ENCODE data around the gene TULP4. TPM values are rescaled to one million over a fixed set of nuclear protein-coding genes. Genes with fewer than 3 reads are reported as not detected.

Gene TULP4
- total RNA-seq, 1 experiment from 2014 or later: 64.6 TPM

- no peaks in the 10 kb centered on the region for H3K79me2 ChIP-seq (ENCODE audit: insufficient read depth, low read length)
- H4K8ac ChIP-seq (replicated peaks; ENCODE audit: insufficient read length, low read depth, low read length): no peak overlapping the region
- no peak overlapping the region for H3K56ac ChIP-seq (ENCODE audit: insufficient read length, low read depth, low read length)
- TF ChIP-seq CTCF (conservative IDR thresholded peaks at IDR 0.05): no peak
- no peak overlapping the region for H2BK120ac ChIP-seq (ENCODE audit: low read depth, low read length, poor library complexity, severe bottlenecking)
- H2AK5ac ChIP-seq (ENCODE audit: insufficient read length, low read length): no peak overlapping the region
- H3K9me3 ChIP-seq (ENCODE audit: control insufficient read depth, low read depth, low read length): no peaks in the 10 kb centered on the region
- no peaks in the 10 kb centered on the region for H3K27me3 ChIP-seq (ENCODE audit: insufficient read depth, low read length)
- H4K91ac ChIP-seq (ENCODE audit: insufficient read length, low read depth, low read length): no peak overlapping the region
- H2BK5ac ChIP-seq (ENCODE audit: insufficient read length, low read length): no peak overlapping the region
- no peak overlapping the region for H4K5ac ChIP-seq (ENCODE audit: insufficient read length, low read depth, low read length)
- H3K27ac ChIP-seq (ENCODE audit: insufficient read length, low read depth, low read length): no peak overlapping the region
- no CpG with 5 or more reads among the region's 43 CpGs for WGBS (ENCODE audit: extremely low coverage, insufficient read length, low lambda C conversion rate)
- H3K9ac ChIP-seq (ENCODE audit: extremely low read depth, insufficient read length, low read length): no peak overlapping the region
- Mint-ChIP-seq H3K4me3 (no peak overlapping the region), H3K9me3 (no peaks in the 10 kb centered on the region), H3K4me1 (peaks cover 9 to 11% of the 10 kb centered on the region in 2 experiments), H3K27ac (no peak overlapping the region), H3K36me3 (ENCODE audit: insufficient read depth in 1 of 3, low read depth in 3 of 3) (peaks cover 9 to 52% (median 37%) of the 10 kb centered on the region in 3 experiments), H3K27me3 (ENCODE audit: low read depth) (no peaks in the 10 kb centered on the region)
- no peak overlapping the region for H3K4ac ChIP-seq (ENCODE audit: low read depth, low read length)
- no peak overlapping the region for H3K4me2 ChIP-seq (ENCODE audit: insufficient read depth, insufficient read length, low read length)
- peak; percentile 24 for DNase-seq
- no peak overlapping the region for H3K23ac ChIP-seq (ENCODE audit: insufficient read length, low read depth, low read length)
- H3K79me1 ChIP-seq (ENCODE audit: insufficient read depth, low read depth, low read length, poor library complexity, severe bottlenecking): no peaks in the 10 kb centered on the region
- H3K4me1 ChIP-seq (ENCODE audit: insufficient read depth, low read length): no peaks in the 10 kb centered on the region
- no peak overlapping the region for H3T11ph ChIP-seq (ENCODE audit: low read length)
- H2BK20ac ChIP-seq (ENCODE audit: low read depth, low read length, poor library complexity, severe bottlenecking): no peak overlapping the region
- no peak overlapping the region for H2BK12ac ChIP-seq (ENCODE audit: insufficient read length, low read depth, low read length)
- no peak overlapping the region for H2AFZ ChIP-seq (ENCODE audit: low read length)
- H3K18ac ChIP-seq (ENCODE audit: insufficient read length, low read depth, low read length): no peak overlapping the region
- H4K20me1 ChIP-seq (ENCODE audit: control insufficient read depth, insufficient read depth, insufficient read length): no peaks in the 10 kb centered on the region
- no peak overlapping the region for H3K14ac ChIP-seq (ENCODE audit: insufficient read depth, low read length)
- no peak overlapping the region for H2BK15ac ChIP-seq (ENCODE audit: low read depth, low read length)
- no peaks in the 10 kb centered on the region for H3K23me2 ChIP-seq (ENCODE audit: insufficient read length, low read depth, low read length, poor library complexity, severe bottlenecking)
Measured at GRCh38 chr6:158502263-158502950, 190.1 kb downstream of the TULP4 start.

Data from H9 (cell line).